GM19467 (cell line): Measurements from ENCODE around the gene HOXD1.

ENCODE experiments used
- ATAC-seq: cut with Tn5 transposase; IDR thresholded peaks from one replicate; pipeline ENCODE4 v1.9.1; 2021; ENCODE audit warnings: mild to moderate bottlenecking, moderate library complexity; ENCODE audit not compliant: unreplicated experiment

Gene HOXD1

DNA sequence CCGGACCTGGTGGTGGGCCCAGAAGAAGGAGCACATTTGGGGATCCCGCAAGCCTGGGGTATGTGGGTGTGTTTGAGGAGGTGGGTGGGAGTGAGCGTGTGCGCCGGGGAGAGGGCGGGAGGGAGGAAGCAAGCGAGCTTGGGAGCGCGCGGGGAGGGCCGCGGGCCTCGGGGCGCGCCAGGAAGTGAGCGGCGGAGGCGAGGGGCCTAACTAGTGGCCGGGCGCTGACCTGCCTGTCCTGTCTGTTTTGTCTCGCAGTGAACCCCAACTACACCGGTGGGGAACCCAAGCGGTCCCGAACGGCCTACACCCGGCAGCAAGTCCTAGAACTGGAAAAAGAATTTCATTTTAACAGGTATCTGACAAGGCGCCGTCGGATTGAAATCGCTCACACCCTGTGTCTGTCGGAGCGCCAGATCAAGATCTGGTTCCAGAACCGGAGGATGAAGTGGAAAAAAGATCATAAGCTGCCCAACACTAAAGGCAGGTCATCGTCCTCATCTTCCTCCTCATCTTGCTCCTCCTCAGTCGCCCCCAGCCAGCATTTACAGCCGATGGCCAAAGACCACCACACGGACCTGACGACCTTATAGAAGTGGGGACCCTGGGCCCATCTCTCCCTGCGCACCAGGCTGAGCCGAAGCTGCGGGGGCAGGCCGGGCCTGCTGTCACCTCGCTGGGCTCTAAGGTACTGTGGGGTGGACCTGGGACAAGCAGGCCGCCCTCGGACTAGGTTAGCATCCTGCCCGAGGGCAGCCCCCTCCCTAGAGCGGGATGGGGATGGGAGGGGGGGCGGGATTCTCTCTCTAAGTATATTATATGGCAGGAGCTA is 35.9 kb upstream of the HOXD1 start:
- no peak for ATAC-seq

DNA sequence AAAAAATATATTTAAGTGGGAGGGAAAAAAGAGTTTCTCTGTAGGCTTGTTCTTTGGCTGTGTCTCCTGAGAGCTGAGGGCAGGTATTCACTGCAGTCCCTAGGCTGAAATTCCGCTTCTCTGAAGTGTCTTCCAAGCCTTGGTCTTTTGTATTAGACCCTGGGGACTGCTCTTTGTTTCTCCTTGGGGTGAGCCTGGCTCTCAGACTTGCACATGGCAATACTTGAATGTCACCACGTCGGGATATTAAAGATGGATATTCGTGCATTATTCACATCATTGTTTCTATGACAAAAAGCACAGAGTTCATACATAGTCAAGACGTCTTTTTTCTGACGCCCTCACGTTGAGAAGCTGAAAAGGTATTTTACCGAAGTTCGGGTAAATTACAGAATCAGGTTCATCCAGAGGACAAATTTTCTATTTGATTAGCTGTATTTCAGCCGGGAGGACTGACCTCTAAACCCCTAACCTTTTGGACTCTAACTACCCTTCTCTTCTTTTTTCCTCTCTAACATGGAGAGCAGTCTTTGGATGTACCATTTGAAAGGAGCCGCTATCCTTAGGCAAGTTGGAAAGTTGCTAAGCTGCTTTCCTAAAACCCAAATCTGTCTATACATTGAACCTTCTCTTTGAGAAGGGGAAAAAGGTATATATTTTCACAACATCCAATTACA is 33.8 kb upstream of the HOXD1 start:
- ATAC-seq: no peak

DNA sequence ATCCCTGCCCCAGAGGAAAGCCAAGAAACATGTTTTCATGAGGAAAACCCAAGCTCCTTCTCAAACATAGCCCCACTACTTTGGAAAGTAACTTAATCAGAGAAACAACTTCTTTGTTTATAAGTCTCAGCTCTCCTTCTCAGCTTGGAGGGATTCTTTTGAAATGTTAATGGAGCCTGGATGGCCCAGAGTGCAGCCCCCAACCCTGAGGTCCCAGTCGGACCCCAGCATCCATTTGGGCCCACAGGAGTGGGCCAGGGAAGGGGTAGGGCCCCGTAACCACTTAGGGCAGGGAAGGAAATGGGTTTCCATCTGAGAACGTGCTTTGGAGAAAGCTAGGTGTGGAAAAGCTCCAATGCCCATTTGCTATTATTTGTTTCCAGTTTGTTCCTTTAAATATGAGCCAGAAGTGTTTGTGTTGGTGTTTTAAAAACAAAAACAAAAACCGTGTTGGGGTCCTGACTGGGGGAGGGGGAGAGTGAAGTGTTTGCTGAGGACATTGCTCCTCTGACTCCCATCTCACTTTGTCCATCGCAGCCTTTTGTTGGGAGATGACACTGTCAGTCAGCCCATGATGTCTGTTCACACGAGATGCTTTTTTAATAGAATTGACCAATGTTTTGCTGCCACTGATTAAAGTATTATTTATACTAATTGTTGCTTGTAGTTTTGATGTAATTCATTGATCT is 33.0 kb upstream of the HOXD1 start:
- no peak for ATAC-seq

DNA sequence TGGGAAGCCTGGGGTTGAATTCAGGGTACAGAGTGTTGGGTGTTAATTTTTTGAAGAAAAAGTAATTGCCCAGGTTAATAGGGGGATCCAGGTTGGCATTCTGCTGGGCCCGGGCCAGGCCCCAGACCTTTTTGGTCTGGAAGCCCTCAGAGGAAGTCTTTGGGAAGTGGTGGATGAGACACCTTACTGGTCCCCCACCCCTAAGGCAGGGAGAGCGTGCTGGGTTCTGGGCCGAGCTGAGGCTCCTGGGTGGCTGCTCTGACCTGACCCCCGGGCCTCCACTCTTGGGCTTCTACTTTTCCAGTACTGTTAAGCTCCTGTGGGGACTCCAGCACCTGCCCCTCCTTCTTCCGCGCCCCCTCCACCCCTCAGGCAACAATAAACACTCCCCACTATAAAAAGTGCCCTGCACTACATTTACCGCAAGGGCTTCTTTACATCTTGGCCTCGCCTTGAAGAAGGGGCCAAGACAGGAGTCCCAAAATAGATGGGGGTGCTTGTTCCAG is 32.1 kb upstream of the HOXD1 start:
- no peak for ATAC-seq

- ATAC-seq: no peak
Observed at GRCh38 chr2:176156807-176157498, 31.5 kb upstream of the HOXD1 start, which contains the start of gene HOXD3. TSS of gene HOXD3 (plus strand) at chr2:176157307. CDS start at chr2:176169115, 11,808 bp downstream.

DNA sequence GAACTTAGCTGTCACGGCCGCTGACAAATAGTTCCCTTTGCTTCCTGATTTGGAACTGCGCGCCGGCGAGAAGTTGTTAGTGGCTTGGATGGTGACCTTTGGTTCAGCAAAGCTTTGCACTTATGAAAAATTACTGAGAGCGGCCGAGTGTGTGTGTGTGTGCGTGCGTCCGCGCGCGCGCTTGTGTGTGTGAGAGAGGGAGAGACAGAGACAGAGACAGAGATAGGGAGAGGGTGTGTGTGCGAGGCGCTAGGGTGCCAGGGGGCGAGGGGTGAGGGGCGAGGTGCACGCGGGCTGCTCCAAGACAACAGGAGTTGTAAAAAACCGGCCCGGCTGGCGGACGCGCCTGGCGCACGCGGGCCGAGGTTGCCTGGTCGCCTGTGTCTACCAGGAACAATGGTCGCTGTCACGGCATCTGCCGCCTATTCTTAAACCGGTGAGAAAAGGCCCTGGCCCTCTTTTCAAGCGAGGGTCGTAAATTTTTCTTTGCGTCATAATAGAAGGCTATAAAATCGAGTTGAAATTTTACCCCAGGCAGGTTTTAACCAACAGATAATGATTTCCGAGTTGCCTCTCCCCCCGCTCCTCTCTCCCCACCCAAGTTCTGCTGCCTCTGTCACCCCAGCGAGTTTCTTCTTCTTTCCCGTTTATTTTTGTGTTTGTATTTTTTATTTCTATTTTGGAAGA is 30.8 kb upstream of the HOXD1 start:
- ATAC-seq: no peak

GRCh38 chr2:176158186-176158591 is 30.3 kb upstream of the HOXD1 start:
- no peak for ATAC-seq

- ATAC-seq: no peak
Observed at GRCh38 chr2:176158855-176159662, 29.4 kb upstream of the HOXD1 start.

DNA sequence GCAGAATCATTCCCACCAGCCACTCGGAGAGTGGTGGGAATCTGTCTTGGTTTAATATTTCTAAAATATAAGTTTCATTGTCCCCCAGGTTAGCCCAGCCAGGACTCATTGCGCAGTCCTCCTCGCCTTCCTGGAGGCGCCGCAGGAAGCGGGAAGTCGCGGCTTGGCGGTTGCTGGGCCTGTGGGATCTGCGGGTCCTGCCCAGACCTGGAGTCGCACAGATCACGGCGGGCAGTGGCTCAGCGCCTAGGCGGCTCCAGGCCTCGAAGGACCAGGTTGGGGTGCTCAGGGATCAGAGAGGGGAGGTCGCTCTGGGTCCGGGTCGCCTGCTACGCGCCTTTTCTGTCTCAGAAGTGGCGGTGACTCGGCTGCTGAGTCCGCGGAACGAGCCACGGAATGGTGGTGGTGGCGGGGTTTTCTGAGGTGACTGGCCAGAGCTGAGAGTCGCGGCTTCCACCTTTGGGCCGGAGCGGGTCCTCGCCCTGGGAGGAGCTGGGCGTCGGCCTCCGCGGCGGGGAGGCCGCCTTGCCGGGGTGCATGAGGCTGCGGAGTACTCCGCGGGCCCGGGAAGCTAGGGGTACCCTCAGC is 28.7 kb upstream of the HOXD1 start:
- ATAC-seq: no peak

GRCh38 chr2:176160251-176160985 is 28.1 kb upstream of the HOXD1 start:
- ATAC-seq: no peak

DNA sequence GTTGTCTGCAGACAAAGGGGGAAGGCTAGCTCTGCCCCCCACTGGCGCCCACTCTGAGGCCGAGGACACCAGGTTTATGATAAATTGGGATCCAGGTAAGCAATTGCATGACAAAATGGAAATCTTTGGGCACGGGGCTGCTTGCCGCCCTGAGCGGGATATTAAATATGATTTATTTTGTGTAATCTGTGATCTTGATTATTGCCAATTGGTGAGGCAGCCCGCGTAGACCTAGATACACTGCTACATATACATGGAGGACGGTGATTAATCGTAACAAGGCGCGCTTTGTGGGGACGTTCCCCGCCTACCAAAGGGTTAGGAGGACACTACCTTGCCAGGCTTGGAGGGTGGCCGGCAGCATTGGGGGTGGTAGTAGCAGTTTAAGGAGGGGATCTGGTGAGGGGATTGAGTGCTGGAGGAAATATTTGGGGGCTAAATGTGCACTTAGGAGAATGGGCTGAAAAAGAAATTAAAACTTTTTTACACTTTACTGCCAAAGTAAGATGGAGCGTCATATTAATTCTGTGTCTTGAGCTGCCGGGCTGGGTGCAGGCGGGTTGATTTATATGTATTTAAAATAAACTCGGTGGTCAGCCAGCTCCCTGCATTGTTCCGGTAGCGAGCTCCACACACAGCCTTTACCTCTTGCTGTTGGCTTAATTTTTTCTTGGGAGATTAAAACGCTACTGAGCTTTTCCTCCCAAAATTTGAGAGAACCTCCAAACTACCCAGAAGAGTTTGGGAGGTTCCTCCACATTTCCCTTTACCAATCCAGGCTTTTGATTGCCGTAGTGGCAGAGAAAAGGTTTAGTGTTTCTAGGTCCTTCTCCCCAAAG is 27.3 kb upstream of the HOXD1 start:
- ATAC-seq: no peak

DNA sequence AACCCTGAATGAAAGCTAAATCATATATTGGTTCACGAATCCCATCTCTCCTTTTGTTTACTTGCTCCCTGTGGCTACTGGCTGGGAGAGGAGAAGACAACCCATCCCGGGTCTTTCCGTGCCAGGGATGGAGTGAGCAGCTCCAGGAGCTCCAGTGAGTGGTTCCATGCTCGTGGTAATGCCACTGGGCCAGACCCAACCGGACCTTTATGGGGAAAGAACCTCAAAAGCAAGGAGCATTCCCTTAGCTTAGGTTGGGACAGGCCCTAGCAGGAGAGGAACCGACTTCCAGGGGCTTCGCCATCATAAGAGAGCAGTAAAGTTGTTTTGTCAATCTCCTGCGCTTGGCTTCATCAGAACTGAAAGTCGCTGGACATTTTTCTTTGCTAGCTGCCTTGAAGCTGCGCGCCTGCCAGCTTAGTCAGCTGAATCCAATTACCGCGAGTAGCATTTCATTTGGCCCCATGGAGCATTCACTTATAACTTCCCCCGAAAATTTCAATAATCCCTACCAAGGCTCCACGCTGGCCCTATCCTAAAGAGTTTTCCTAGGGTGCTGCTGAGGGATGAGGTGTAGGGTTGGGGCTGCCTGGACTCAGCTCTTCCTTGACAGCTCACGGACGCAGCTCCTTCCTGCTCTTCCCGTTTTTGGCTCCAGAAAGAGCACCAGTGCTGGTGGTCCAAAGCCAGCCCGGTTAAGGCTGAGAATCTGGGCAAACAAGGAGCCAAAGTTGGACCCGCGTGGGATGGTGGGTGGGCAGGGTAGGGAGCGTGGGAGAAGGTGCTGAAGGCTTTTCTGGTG is 26.4 kb upstream of the HOXD1 start:
- no peak for ATAC-seq

DNA sequence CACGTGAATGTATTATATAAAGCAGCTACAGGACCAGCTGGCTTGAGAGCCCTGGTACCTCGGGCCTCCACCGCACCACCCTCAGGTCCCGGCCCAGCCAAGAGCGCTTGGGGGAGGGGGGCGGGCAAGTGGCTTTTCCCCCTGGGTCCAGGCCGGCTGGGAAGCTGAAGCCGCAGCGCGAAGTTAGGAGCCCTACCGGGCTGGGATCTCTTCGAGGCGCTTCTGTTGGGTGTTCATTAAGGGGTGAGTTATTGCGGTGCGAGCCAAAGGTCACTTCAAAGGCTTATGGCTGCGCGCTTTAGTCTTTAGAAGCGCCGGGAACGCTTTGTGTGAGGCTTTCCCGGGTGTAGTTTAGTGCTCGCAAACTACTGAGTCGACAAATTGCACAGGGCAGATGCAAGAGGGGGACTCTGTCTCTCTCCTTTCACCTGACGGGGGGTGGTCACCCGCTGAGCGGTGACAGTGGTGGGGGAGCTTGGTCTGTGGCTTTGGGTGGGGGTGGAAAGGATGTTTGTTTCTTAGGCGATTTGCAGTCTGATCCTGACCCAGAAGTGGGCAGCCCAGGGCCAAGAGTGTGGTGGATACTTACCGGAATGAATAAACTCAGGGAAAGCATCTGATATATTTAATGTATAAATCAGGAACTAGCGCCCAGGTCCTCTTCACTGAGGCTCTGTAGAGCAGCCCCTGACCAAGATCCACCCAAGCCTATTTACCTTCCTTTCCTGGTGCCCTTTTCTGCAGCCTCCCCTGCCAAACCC is 25.4 kb upstream of the HOXD1 start:
- ATAC-seq: no peak

- ATAC-seq: no peak
Observed at GRCh38 chr2:176163672-176164056, 24.8 kb upstream of the HOXD1 start.

GRCh38 chr2:176164201-176164600 is 24.3 kb upstream of the HOXD1 start:
- ATAC-seq: no peak
